Measurements from ENCODE around the gene LMF1.

DNA sequence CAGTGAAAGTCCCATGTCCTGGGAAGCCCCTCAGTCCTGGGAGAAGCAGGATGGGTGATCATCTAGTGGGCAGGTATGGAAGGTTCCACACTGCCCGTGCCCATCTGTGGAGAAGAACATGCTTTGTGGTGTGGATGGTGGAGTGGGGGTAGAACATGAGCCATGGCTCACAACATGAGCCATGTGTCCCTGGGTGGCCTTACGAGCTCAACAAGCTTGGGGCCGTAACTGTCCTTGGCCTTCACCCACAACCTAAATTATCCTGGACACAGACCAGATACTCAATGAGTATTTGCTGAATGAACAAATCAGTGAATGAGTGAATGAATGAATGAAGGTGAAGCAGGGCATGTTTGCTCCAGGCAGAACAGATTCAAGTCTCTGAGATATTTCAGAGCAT, 24.3 kb upstream of the LMF1 start:
- TF ChIP-seq CTCF (conservative IDR thresholded peaks at IDR 0.05; ENCODE audit: low read depth, low read length) (no peak), EZH2 (IDR thresholded peaks at IDR 0.05; ENCODE audit: low read length, unreplicated experiment) (no peak), EZH2phosphoT487 (IDR thresholded peaks at IDR 0.05; ENCODE audit: borderline replicate concordance, low read length) (no peak)
